Ovary (tissue), 9 donors: ENCODE measurements around the gene CSRP1. TPM values are rescaled to one million over a fixed set of nuclear protein-coding genes. Genes with fewer than 3 reads are reported as not detected.
A peak's percentile ranks its signal among the peaks of the same experiment; 100 is the strongest.

Experiments used
- DNase-seq, 5 donors: peaks; one replicate each; pipeline ENCODE4 v3.0.0-alpha.2; 2019 to 2020
- H3K27ac ChIP-seq, 2 donors: fragments of 200-600 bp; one replicate each; pipeline versions ENCODE4 v1.5.1 to v1.8.0; 2019 to 2022
- H3K27me3 ChIP-seq: fragments of 200-600 bp; one replicate; pipeline ENCODE4 v1.8.0; 2022
- H3K36me3 ChIP-seq: fragments of 200-600 bp; sonication (generic); one replicate; pipeline ENCODE4 v1.5.1; 2019
- H3K4me1 ChIP-seq: one replicate; pipeline ENCODE4 v1.8.1; 2013; ENCODE audit warnings: mild to moderate bottlenecking, moderate library complexity; ENCODE audit not compliant: insufficient read depth
- H3K4me3 ChIP-seq: fragments of 200-600 bp; sonication (generic); one replicate; pipeline ENCODE4 v1.5.1; 2017
- H3K9me3 ChIP-seq, 2 donors: fragments of 200-600 bp in 1 of 2; sonication (generic) in 1 of 2; one replicate each; pipeline versions ENCODE4 v1.5.1 to v1.8.1; 2013 to 2019; ENCODE audit warnings: mild to moderate bottlenecking in 1 of 2, moderate library complexity in 1 of 2
- EP300 ChIP-seq: sonication (generic); formaldehyde crosslinking; IDR thresholded peaks from one replicate; pipeline ENCODE4 v1.6.1; 2017; ENCODE audit warnings: antibody characterized with exemption
- POLR2A ChIP-seq: fragments of 450-650 bp; IDR thresholded peaks from one replicate; pipeline ENCODE4 v1.6.1; 2017; ENCODE audit warnings: antibody characterized with exemption, mild to moderate bottlenecking, moderate library complexity
- WGBS, 3 donors: extraction: QIAGEN DNeasy Blood & Tissue Kit in 1 of 3; methylation state at CpG; one replicate each; pipeline versions ENCODE4 v1.1.5 to v1.1.7; 2013 to 2017; 5-methylcytosine and 5-hydroxymethylcytosine counted together
- intact Hi-C, 4 donors: fragments of 100-400 bp; cut with DNase I; formaldehyde crosslinking; loops; one replicate each; pipeline versions ENCODE4 v1.11.0 to v1.15.1; 2022 to 2023
- polyA plus RNA-seq, 2 donors: library from polyadenylated mRNA; stranded (reverse); fragments of 200-250 nt in 1 of 2; fragments of 350-450 nt in 1 of 2; fragmentation: Illumina TruSeq in 1 of 2; extraction: RNeasy Lipid Tissue Mini Kit (QIAGEN cat#74804) in 1 of 2; gene quantifications; one replicate each; pipeline ENCODE4 v1.2.3, GENCODE V29; 2013 to 2014
- total RNA-seq, 7 donors: library from RNA; depleted of rRNA in 2 of 7; stranded (reverse); fragments of >200 nt in 2 of 7; fragmentation: NEBNext Ultra II Directional in 3 of 7; extraction: Animal tissue kit (Norgen Biotek cat#: 25700) in 3 of 7; gene quantifications; one replicate each; pipeline versions ENCODE4 v1.1.0 to v1.2.4, GENCODE V29; 2016 to 2023
- TF ChIP-seq, protein P1 (sequence below), 3 donors: fragments of 450-650 bp in 2 of 3; fragments of 200-600 bp in 1 of 3; IDR thresholded peaks; one replicate each; pipeline versions ENCODE4 v1.5.1 to v1.8.0; 2016 to 2022; ENCODE audit warnings: antibody characterized with exemption in 3 of 3, mild to moderate bottlenecking in 1 of 3
- donor health status: DM: no; HTN: no; CAD: no; lungs with moderate emphysema.
- donor health status: DM: no; HTN: no; CAD: no.
- donor health status: Bipolar disorder and iron deficiency.
- donor health status: DM: yes; HTN: yes; CAD: no.
- donor health status: DM: no; HTN: no; CAD: no.
- donor health status: DM: yes; HTN: yes; CAD: no.

The CSRP1 gene
- total and polyA plus RNA-seq, 9 donors = 205 to 783 (median 274) TPM

GRCh38 chr1:201507360-201507675 is 395 bp upstream of the CSRP1 start:
- WGBS, 3 donors = 13 to 15% (median 13%) methylated on average over 11 of the region's 11 CpGs
- Histone ChIP-seq H3K9me3 (no peaks in the 10 kb centered on the region), H3K4me3 (peak overlapping the region; percentile 95), H3K36me3 (no peaks in the 10 kb centered on the region), H3K4me1 (peaks cover 18% of the 10 kb centered on the region), H3K27ac (peak overlapping the region; percentile 90 to 95), H3K27me3 (no peaks in the 10 kb centered on the region)
- no peak for TF ChIP-seq EP300
- DNase-seq = no peak
- intact Hi-C loops = no loop called here

DNA sequence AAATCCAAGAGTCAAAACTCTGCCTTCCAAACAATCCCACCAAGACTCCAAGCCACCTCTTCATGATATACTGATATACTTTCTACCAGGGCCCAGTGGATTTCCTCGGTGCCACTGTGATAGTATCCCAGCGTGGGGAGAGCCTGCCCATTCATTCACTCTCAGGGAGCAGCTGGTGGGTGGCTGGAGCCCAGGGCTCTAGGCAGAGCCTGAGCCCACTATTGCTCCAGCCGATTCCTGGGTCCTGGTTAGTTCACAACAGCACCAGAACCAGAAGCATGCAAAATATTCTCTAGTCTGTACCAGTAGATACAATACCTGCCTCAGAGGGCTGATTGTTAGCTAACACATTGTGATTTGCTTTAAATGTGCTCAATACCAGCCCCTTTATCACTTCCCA is 831 bp downstream of the CSRP1 start:
- Histone ChIP-seq H3K9me3 (no peaks in the 10 kb centered on the region), H3K4me1 (peaks cover 26% of the 10 kb centered on the region), H3K27ac (peak overlapping the region; percentile 90 to 95), H3K27me3 (no peaks in the 10 kb centered on the region), H3K36me3 (no peaks in the 10 kb centered on the region), H3K4me3 (peak overlapping the region; percentile 95)
- intact Hi-C loops = no loop called here
- DNase-seq = peak in 1 of 5 donors; percentile 28
- no peak for TF ChIP-seq EP300
- TF ChIP-seq, protein P1, sequence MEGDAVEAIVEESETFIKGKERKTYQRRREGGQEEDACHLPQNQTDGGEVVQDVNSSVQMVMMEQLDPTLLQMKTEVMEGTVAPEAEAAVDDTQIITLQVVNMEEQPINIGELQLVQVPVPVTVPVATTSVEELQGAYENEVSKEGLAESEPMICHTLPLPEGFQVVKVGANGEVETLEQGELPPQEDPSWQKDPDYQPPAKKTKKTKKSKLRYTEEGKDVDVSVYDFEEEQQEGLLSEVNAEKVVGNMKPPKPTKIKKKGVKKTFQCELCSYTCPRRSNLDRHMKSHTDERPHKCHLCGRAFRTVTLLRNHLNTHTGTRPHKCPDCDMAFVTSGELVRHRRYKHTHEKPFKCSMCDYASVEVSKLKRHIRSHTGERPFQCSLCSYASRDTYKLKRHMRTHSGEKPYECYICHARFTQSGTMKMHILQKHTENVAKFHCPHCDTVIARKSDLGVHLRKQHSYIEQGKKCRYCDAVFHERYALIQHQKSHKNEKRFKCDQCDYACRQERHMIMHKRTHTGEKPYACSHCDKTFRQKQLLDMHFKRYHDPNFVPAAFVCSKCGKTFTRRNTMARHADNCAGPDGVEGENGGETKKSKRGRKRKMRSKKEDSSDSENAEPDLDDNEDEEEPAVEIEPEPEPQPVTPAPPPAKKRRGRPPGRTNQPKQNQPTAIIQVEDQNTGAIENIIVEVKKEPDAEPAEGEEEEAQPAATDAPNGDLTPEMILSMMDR (IDR thresholded peaks at IDR 0.05) = no peak
- no peak for TF ChIP-seq POLR2A
- 2 to 4% (median 3%) methylated on average over 3 of the region's 3 CpGs for WGBS, 3 donors

- intact Hi-C loops = no loop called here
- DNase-seq = peak in 1 of 5 donors; percentile 37
- no peaks in the 10 kb centered on the region for H3K9me3 ChIP-seq
- TF ChIP-seq, protein P1 (IDR thresholded peaks at IDR 0.05) = no peak
- TF ChIP-seq POLR2A (no peak), EP300 (no peak)
- H3K27me3 ChIP-seq = no peaks in the 10 kb centered on the region
- no peaks in the 10 kb centered on the region for H3K36me3 ChIP-seq
- WGBS, 3 donors = 1 to 9% (median 9%) methylated on average over 4 of the region's 4 CpGs
- H3K4me1 ChIP-seq = peaks cover 32% of the 10 kb centered on the region
- peak overlapping the region; percentile 95 for H3K4me3 ChIP-seq
- H3K27ac ChIP-seq = peak overlapping the region; percentile 90 to 95
Observed at GRCh38 chr1:201505503-201505890, 1.4 kb downstream of the CSRP1 start.

DNA sequence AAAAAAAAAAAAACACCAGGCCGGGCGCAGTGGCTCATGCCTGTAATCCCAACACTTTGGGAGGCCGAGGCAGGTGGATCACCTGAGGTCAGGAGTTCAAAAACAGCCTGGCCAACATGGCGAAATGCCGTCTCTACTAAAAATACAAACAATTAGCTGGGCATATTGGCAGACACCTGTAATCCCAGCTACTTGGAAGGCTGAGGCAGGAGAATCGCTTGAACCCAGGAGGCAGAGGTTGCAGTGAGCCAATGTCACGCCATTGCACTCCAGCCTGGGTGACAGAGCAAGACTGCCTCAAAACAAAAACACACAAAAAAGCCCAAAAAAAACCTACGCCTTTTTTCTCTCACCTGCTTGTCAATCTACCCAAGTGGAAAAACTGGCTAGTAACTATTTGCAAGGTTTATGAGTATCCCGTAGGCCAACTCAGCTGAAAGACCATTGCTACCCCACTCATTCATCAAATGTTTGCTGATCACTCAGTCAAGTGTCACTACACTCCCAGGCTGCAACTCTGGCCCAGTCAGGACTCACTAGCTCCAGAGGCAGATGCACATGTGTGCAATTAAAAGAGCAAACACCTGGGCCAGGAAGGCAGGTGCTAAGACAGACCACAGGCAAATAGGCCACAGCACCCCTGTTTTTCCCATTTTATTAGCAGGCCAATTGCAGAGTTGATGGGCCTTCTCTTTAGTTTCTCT is 2.0 kb downstream of the CSRP1 start:
- TF ChIP-seq, protein P1 (IDR thresholded peaks at IDR 0.05) = no peak
- TF ChIP-seq POLR2A (no peak), EP300 (no peak)
- DNase-seq = no peak
- H3K36me3 ChIP-seq = no peaks in the 10 kb centered on the region
- no peaks in the 10 kb centered on the region for H3K9me3 ChIP-seq
- peak overlapping the region; percentile 54 to 90 for H3K27ac ChIP-seq
- intact Hi-C loops = no loop called here
- WGBS, 3 donors = 52 to 70% (median 65%) methylated on average over 9 of the region's 9 CpGs
- no peaks in the 10 kb centered on the region for H3K27me3 ChIP-seq
- H3K4me1 ChIP-seq = peaks cover 37% of the 10 kb centered on the region
- H3K4me3 ChIP-seq = peak overlapping the region; percentile 95

DNA sequence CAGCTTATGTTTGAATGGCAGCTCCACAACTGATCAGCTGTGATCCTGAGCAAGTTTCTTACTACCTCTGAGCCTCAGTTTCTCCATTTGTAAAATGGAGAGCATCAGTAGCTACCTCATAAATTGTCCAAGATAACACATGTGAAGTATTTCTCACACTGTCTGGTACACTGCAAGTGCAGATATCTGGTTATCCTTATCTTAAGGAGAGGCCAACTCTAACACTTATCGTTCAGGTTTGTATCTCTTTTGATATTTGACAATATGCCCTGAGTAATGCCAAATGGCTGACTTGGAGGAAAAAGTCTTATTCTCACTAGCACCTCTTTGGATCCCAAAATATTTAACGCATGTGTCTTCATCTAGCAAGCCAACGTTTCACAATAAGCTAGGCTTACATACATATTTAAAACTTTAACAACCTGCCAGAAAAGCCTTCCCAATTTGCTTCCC is 2.7 kb downstream of the CSRP1 start:
- 12 to 23% (median 15%) methylated on average over 3 of the region's 3 CpGs for WGBS, 3 donors
- Histone ChIP-seq H3K4me3 (peak overlapping the region; percentile 95), H3K9me3 (no peaks in the 10 kb centered on the region), H3K27me3 (no peaks in the 10 kb centered on the region), H3K27ac (peak overlapping the region; percentile 54 to 90), H3K36me3 (no peaks in the 10 kb centered on the region), H3K4me1 (peaks cover 41% of the 10 kb centered on the region)
- no peak for TF ChIP-seq POLR2A
- no peak for TF ChIP-seq EP300
- TF ChIP-seq, protein P1 (IDR thresholded peaks at IDR 0.05) = no peak
- intact Hi-C loops = no loop called here
- DNase-seq = no peak
